H1 (cell line): Measurements from ENCODE around the gene GDF15.

Experiments
- EZH2 ChIP-seq: fragments of 200-600 bp; sonication (generic); IDR thresholded peaks from 2 replicates; pipeline ENCODE4 v1.7.1; 2012; ENCODE audit warnings: low read depth, mild to moderate bottlenecking, moderate library complexity, low read length, inconsistent platforms; ENCODE audit not compliant: severe bottlenecking
- GABPA ChIP-seq: IDR thresholded peaks from 2 replicates; pipeline ENCODE4 v1.6.1; 2011; ENCODE audit warnings: mild to moderate bottlenecking, low read length, moderate library complexity, borderline replicate concordance; ENCODE audit not compliant: insufficient read depth
- HDAC6 ChIP-seq: IDR thresholded peaks from one replicate; pipeline ENCODE4 v1.7.1; 2012; ENCODE audit warnings: low read depth, mild to moderate bottlenecking, inconsistent platforms, low read length, moderate library complexity
- MAFK ChIP-seq: IDR thresholded peaks from 2 replicates; pipeline ENCODE4 v1.6.1; 2012; ENCODE audit warnings: low read depth, mild to moderate bottlenecking, improper control_type of control experiment, low read length
- POLR2A ChIP-seq, 2 experiments: IDR thresholded peaks; 1 replicate in 1 of 2; 2 replicates in 1 of 2; pipeline ENCODE4 v1.6.1; 2011; ENCODE audit warnings: low read depth in 2 of 2, low read length in 2 of 2, mild to moderate bottlenecking in 2 of 2; ENCODE audit errors: control extremely low read depth in 1 of 2
- POLR2AphosphoS5 ChIP-seq: IDR thresholded peaks from 2 replicates; pipeline ENCODE4 v1.6.1; 2011; ENCODE audit warnings: low read depth, low read length
- TF ChIP-seq, protein P1 (sequence below), 3 experiments: IDR thresholded peaks; 1 replicate in 2 of 3; 2 replicates in 1 of 3; pipeline versions ENCODE4 v1.5.1 to v1.6.1; 2011; ENCODE audit warnings: low read length in 3 of 3, mild to moderate bottlenecking in 3 of 3, inconsistent platforms in 2 of 3, low read depth in 1 of 3, moderate library complexity in 1 of 3; ENCODE audit not compliant: insufficient read depth in 1 of 3; ENCODE audit errors: control extremely low read depth in 1 of 3

DNA sequence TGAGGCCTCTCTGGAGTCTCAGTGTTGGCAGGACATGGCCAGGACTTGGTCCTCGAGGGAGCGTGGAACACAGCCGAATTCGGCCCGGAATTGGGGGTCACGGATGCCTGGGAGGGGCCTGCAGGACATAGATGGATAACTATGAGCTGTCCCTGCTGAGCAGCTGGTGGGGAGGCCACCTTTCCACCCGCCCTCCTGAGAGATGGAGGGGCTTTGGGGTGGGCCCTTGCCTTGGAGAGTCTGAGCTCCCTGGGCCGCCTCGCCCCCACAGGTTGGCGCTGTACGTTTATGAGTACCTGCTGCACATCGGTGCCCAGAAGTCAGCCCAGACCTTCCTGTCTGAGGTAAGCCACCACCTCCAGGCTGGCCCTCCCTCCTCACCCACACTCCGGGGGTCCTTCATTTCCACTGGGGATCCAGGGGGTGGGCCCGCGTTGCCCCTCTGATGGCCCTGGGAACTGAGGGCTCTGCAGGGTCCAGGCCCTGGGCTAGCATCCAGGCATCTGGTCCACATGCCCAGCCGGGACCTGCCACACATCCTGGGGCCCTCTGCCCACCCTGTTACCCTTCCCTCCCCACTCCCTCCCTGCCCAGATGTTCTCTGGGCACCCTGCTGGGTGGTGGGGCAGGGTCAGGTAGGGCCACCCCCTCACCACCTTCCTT is 41.3 kb downstream of the GDF15 start:
- TF ChIP-seq POLR2AphosphoS5 (no peak), POLR2A (IDR thresholded peaks at IDR 0.05; ENCODE audit: control extremely low read depth in 1 of 2, low read depth in 2 of 2, low read length in 2 of 2) (no peak), EZH2 (no peak), HDAC6 (no peak), MAFK (no peak), GABPA (no peak)
- TF ChIP-seq, protein P1, sequence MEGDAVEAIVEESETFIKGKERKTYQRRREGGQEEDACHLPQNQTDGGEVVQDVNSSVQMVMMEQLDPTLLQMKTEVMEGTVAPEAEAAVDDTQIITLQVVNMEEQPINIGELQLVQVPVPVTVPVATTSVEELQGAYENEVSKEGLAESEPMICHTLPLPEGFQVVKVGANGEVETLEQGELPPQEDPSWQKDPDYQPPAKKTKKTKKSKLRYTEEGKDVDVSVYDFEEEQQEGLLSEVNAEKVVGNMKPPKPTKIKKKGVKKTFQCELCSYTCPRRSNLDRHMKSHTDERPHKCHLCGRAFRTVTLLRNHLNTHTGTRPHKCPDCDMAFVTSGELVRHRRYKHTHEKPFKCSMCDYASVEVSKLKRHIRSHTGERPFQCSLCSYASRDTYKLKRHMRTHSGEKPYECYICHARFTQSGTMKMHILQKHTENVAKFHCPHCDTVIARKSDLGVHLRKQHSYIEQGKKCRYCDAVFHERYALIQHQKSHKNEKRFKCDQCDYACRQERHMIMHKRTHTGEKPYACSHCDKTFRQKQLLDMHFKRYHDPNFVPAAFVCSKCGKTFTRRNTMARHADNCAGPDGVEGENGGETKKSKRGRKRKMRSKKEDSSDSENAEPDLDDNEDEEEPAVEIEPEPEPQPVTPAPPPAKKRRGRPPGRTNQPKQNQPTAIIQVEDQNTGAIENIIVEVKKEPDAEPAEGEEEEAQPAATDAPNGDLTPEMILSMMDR (IDR thresholded peaks at IDR 0.05; ENCODE audit: control extremely low read depth in 1 of 3, insufficient read depth in 1 of 3, low read depth in 1 of 3, low read length in 3 of 3): no peak
